ENCODE measurements around the gene LPCAT2.

- TF ChIP-seq CTCF (IDR thresholded peaks at IDR 0.05) (no peak), POLR2AphosphoS5 (IDR thresholded peaks at IDR 0.05) (no peak), POLR2A (IDR thresholded peaks at IDR 0.05) (no peak), EP300 (IDR thresholded peaks at IDR 0.05) (no peak)
Measured at GRCh38 chr16:55495616-55496289, 13.1 kb upstream of the LPCAT2 start.
